SKM-1 treated with dmso at 0.1 percent for 144 hours (cell line): ENCODE data around the gene SLC35A1.

Source experiments
- DNase-seq: peaks from one replicate; lab custom pipeline; 2025; ENCODE audit not compliant: unreplicated experiment; lab: John Stamatoyannopoulos, UW

Gene SLC35A1

GRCh38 chr6:87522686-87523085 lies 49.9 kb downstream of the SLC35A1 start:
- DNase-seq = no peak

- DNase-seq = no peak
These were observed 56.4 kb downstream of the SLC35A1 start for GRCh38 chr6:87529221-87529620.

- DNase-seq = no peak
These were observed 61.7 kb downstream of the SLC35A1 start for GRCh38 chr6:87534377-87535047.

GRCh38 chr6:87538510-87539260 lies 65.9 kb downstream of the SLC35A1 start:
- DNase-seq = no peak

DNA sequence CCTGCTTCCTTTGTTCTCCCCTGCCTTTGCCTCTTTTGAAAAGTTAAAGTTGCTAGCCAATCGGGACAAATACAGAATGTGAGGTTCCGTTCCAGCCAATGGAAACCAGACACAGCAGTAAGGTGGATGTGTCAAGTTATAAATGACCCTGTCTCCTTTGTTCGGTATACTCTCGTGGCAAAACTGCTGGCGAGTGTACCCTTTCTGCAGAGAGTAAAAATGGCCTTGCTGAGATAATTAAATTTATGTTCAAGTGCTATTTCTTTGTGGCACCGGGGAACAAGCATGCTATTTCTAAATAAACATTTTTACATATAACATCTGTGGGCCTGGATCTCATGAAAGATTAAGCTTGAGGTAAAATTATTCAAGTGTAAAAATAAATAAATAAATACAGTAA lies 66.8 kb downstream of the SLC35A1 start:
- no peak for DNase-seq

GRCh38 chr6:87540539-87540938 lies 67.8 kb downstream of the SLC35A1 start:
- DNase-seq = no peak

GRCh38 chr6:87541041-87541440 lies 68.3 kb downstream of the SLC35A1 start:
- DNase-seq = no peak

DNA sequence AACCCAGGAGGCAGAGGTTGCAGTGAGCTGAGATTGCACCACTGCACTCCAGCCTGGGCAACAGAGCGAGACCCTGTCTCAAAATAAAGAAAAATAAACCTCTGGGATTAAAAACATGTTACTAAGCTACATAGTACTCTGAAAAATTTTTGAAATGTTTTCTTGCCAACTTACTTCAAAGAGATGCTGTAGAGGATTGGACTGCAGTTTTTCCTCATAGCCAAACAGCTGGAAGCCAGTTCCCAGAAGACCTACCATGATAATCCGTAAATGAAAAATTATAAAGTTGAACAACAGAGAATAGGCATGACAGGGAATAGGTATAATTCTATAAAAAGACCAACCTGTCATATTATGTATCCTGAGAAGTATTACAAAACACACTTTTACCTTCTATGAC lies 69.0 kb downstream of the SLC35A1 start:
- no peak for DNase-seq

DNA sequence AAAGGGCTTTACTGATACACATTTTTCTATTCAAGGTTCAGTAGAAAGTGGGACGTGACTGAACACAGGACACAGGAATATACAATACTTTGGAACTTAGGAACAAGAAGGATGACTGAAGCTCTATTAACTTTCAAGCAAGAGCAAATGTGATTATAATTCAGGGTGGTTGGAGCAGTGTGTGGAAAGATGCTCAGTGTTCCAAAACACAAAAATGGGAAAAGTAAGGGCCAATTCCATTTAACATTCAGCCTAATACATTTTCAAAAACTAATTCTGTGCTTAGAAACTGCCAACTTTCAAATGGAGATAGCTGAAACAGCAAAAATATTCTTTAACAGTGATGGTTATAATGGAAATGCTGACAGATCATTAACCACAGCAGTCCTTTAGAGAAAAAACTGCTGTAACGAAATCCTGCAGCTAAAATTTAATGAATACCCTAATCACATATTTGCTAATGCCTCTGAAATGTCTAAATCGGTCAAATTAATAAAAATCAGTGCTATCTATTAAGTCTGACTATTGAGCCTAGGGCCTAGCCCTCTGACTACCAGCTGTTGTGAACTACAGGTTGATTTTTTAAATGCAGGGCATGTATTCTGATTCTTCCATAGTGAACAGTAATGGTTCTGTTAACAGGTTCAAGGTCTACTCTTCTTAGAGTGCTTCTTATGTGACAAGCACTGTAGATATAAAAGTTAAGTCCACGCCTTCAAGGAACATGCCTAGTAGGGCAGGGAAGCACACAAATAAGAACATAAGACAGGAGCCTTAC lies 71.1 kb downstream of the SLC35A1 start:
- DNase-seq = no peak

DNA sequence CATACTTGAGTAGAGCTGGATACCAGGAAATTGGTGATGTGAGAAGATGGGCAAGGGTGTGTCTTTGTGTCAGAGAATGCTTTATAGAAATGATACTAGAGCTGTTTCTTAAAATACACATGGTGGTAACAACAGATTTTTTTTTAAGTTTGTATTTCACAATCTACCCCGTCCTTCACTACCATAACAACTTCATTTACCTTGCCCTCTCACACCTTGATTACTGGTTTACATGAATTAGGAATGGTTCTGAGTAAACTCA lies 71.6 kb downstream of the SLC35A1 start:
- DNase-seq = no peak

DNA sequence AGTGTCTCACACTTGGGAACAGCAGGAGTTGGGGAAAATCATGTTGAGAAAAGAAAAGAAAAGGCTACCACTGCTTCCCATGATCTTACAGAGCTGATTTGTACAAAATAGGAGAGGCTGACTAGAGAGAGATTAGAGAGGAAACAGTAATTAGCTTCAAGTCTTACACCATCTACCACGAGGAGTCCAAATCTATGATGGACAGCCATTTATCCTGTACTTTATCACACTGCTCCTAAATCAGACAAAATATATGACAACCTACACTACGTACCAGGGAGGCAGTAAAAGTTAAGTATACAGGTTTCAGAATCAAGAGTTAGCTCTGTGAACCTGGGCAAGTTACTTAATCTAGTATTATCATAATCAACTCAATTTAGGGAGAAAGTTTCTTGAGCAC lies 79.0 kb downstream of the SLC35A1 start:
- no peak for DNase-seq

GRCh38 chr6:87553159-87553765 lies 80.5 kb downstream of the SLC35A1 start:
- DNase-seq = no peak

GRCh38 chr6:87555506-87555905 lies 82.7 kb downstream of the SLC35A1 start:
- no peak for DNase-seq

DNA sequence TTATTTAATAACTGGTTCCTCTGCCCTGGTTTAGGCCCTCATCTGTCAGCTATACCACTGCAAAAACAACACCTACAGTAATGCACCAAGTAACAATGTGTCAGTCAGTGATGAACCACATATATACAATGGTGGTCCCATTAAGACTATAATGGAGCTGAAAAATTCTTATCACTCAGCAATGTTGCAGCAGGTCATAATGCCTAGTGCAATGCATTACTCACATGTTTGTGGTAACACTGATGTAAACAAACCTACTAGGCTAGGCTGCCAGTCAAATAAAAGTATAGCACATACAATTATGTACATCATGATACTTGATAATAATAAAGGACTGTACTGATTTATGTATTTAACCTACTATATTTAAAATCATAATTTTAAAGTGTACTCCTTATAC lies 85.7 kb downstream of the SLC35A1 start:
- DNase-seq = no peak

- no peak for DNase-seq
These were observed 88.2 kb downstream of the SLC35A1 start for GRCh38 chr6:87561017-87561416.
